CD4-positive, alpha-beta T cell treated with Interferon gamma for 1 hour (primary cell): ENCODE data around the gene TPR.

Experiments
- DNase-seq: peaks from one replicate; pipeline ENCODE4 v3.0.0-alpha.2; 2020

Gene TPR

GRCh38 chr1:186283374-186283773, 91.7 kb downstream of the TPR start:
- DNase-seq: no peak

GRCh38 chr1:186282466-186282865, 92.6 kb downstream of the TPR start:
- DNase-seq: no peak

DNA sequence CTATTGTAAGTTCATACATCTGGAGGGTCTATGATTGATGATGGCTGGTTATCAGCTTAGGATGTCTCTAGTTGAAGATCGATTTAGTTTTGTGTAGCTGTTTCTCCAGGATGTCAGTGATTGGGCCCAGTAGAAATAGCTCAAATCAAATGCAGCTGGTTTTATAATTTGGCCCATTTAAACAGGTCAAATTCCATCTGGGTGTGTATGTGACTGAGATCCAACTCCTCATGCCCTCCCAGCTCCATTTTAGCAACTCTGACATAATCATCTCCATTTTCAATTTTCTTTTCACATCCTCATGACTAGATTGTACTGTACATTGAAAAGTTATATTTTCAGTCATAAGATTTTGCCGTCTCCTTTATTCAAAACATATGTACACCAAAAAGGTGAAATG, 99.2 kb downstream of the TPR start:
- DNase-seq: no peak

- DNase-seq: no peak
Measured at GRCh38 chr1:186272486-186272885, 102.6 kb downstream of the TPR start.

DNA sequence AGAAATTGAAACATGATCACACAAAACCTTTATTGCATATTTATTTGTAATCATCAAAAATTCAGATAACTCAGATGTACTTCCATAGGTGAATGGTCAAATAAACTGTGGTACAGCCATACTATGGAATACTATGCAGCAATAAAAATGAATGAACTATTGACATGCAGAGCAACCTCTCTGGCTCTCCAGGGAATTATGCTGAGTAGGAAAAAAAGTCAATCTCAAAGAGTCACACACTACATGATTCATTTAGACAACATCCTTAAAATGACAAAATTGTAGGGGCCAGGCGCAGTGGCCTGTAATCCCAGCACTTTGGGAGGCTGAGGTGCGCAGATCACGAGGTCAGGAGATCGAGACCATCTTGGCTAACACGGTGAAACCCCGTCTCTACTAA, 104.0 kb downstream of the TPR start:
- no peak for DNase-seq
